Suprapubic skin (tissue), 4 donors: ENCODE measurements around the gene GGNBP2.

ENCODE experiments used
- CTCF ChIP-seq, 2 donors: fragments of 200-600 bp in 1 of 2; fragments of 450-650 bp in 1 of 2; sonication (generic) in 1 of 2; IDR thresholded peaks; one replicate each; pipeline ENCODE4 v1.5.1; 2016 to 2019; ENCODE audit warnings: antibody characterized with exemption in 2 of 2, mild to moderate bottlenecking in 1 of 2, moderate library complexity in 1 of 2
- EP300 ChIP-seq: sonication (generic); formaldehyde crosslinking; IDR thresholded peaks from one replicate; pipeline ENCODE4 v1.6.1; 2017; ENCODE audit warnings: antibody characterized with exemption
- POLR2A ChIP-seq, 2 donors: fragments of 450-650 bp; IDR thresholded peaks; one replicate each; pipeline ENCODE4 v1.6.1; 2017; ENCODE audit warnings: antibody characterized with exemption in 2 of 2, mild to moderate bottlenecking in 2 of 2, moderate library complexity in 2 of 2
- POLR2AphosphoS5 ChIP-seq, 3 donors: sonication (generic); formaldehyde crosslinking; IDR thresholded peaks; one replicate each; pipeline ENCODE4 v1.6.1; 2017; ENCODE audit warnings: antibody characterized with exemption in 3 of 3

- TF ChIP-seq POLR2AphosphoS5 (IDR thresholded peaks at IDR 0.05) (no peak), POLR2A (IDR thresholded peaks at IDR 0.05) (no peak), CTCF (IDR thresholded peaks at IDR 0.05) (no peak), EP300 (no peak)
Observed at GRCh38 chr17:36583787-36584186, 39.1 kb downstream of the GGNBP2 start.
